Epidermal melanocyte (primary cell): ENCODE results near the gene NTF3.
A peak's percentile ranks its signal among the peaks of the same experiment; 100 is the strongest.

ENCODE experiments used
- DNase-seq: peaks from one replicate; pipeline ENCODE4 v3.0.0; 2011; ENCODE audit warnings: low spot score; ENCODE audit not compliant: insufficient read length

The NTF3 gene

DNA sequence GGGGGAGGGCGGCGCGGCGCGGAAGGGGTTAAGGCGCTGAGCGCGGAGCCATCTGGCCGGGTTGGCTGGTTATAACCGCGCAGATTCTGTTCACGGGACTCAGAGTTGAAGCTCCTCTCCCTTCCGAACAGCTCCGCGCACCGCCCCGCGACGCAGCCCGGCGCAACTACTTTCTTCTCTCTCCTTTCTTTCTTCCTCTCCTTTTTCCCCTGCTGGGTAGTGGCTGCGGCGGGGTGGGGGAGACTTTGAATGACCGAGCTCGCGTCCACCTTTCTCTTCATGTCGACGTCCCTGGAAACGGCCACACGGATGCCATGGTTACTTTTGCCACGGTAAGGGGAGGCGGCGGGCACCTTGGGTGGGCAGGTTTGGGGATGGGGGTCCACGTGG lies at the start of gene NTF3:
Gene NTF3 (plus strand): TSS at position 98 of the 390 bp plus-strand sequence. CDS start 217 bp downstream, at position 315.
- peak; percentile 80 for DNase-seq

DNA sequence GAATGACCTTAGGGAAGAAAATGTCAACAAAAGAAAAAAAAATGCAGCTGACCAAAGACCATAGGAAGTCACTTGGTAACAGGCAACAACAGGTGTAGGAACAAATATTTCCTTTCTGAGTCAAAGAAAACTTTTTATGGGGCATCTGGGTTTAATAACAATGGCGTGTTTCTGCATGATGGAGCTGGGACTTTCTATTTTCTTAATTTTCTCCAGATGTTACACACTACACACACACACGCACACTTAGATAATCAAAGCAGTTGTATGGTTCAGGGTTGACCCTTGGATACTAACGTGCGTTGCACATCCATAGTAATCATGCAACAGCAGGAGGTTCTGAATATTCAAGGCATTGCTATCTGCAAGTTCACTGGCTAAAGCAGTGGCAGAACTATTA lies 47.9 kb upstream of the NTF3 start:
- peak; percentile 32 for DNase-seq

GRCh38 chr12:5388581-5389535 lies 43.0 kb upstream of the NTF3 start:
- DNase-seq = no peak

DNA sequence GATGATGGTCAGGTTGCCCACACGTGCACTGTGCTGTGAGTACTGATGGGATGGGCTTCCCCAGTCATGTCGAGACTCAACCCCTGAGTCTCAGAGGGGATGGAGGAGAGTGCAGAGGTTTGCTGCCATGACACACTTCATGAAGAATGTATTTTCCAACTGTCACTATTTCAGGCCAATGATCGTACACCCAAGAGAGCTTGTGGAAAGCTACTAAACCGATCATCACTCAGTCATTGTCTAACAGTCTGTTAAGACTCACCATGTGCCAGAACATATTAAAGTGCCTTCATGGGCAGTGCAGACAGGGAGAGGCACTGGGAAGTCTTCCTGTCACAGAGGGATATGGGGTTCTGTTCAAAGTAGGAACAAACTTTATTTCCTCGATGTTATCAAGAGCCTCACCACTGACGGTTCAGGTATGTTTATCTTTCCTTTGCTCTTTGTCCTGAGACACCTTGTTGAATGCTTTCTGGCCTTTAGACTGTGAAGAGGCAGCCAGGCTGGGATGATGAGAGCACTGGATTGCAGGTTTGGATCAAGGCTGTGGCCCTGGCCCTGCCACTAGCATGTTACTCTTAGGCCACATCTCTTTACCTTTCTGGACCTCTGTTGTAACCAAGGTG lies 41.6 kb upstream of the NTF3 start:
- DNase-seq = no peak

- no peak for DNase-seq
Measured at GRCh38 chr12:5391653-5392052, 40.3 kb upstream of the NTF3 start.

GRCh38 chr12:5392961-5393360 lies 38.9 kb upstream of the NTF3 start:
- DNase-seq = no peak

DNA sequence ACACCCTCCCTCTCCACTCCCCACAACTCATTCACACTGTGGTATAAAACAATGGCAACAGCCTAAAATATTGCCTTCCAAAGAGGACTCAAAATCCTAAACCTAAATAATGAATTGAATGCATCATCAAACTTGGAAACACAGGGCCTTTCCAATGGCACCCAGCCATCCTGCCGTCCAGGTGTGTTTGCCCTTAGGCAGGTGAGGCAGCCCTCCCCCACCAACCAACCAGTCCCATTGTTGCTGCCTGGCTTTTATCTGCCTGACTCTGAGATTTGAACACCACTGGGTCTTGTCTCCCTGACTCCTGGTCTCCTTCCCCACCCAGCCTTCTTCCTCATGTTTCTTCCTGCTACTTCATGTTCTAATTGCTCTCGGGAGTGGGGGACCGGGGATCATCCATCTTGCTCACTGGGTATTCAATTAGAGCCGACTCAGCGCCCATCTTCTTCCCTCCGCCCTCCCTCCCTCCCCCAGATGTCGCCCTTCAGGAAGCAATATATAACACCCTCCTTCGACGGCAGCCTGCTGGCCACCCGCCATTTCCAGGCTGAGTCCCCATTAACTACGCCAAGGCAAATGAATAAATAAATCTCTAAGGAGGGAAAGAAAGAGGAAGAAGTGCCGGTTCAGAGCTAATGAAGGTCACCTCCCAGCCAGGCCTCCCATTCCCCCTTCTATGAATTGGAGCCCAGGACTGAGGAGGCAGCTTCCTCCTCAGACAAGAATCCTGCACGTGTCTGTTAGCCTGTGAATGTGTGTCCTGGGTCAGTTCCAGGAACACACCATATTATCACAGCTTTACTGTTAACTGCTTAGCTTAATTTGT lies 36.3 kb upstream of the NTF3 start:
- DNase-seq = no peak

- DNase-seq = no peak
Measured at GRCh38 chr12:5396541-5396940, 35.4 kb upstream of the NTF3 start.

GRCh38 chr12:5399266-5399665 lies 32.6 kb upstream of the NTF3 start:
- DNase-seq = no peak

DNA sequence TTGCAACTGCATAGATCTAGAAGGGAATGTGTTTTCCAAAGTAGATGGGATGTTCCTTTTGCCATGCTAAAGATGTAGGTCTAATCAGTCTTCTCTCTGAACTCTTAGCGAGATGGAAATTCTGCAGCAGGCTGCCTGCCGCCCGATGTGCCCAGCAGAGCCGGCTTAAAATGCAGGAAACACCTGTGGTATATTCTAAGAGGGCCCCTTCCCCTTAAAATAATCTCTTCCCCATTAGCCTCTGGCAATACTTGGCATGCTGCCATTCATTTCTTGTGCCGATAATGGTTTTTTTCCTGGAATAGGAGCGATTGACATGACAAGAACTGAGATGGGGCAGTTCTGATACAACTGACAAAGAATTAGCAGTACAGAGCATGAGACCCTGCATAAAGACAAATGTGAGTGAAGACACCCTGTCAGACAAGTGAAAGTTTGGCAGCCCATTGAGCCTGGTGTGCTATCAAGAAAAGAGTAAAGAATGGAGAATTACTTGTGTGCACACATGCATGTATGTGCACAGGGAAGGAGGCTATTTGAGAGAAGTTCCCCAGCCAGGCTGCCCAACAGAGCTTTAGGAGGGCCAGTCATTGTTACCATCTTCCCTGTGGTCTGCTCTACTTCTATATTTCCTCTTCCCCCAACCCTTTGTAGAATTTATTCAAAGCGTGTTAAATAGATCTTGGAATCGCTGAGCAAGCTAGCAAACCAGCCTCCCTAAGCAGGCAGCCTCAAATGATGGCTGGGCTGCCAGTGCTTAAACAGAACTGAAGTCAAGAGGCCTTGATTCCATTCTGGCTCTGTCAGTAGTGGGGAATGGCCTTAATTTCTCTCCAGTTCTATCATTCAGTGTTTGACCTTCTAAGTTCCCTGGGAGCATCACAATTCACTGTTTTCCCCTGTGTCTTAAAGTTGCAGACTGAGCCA lies 29.6 kb upstream of the NTF3 start:
- no peak for DNase-seq

DNA sequence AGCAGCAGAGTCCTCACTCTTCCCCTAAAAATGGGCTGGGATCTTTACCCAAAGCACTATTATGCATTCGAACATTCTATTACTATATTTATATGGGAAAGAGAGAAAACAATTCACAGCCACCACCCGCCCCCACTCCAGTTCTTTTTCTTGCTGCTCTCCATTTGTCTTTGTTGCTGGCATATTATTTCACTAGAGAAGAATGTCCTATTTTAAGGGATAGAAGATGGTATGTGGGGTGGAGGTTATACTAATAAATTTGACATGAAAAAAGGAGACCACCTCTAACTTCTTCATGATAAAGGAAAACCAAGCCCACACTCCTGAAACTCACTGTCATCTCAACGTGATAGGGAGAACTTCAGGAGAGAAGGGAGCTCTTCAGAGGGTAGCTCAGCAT lies 28.5 kb upstream of the NTF3 start:
- no peak for DNase-seq

DNA sequence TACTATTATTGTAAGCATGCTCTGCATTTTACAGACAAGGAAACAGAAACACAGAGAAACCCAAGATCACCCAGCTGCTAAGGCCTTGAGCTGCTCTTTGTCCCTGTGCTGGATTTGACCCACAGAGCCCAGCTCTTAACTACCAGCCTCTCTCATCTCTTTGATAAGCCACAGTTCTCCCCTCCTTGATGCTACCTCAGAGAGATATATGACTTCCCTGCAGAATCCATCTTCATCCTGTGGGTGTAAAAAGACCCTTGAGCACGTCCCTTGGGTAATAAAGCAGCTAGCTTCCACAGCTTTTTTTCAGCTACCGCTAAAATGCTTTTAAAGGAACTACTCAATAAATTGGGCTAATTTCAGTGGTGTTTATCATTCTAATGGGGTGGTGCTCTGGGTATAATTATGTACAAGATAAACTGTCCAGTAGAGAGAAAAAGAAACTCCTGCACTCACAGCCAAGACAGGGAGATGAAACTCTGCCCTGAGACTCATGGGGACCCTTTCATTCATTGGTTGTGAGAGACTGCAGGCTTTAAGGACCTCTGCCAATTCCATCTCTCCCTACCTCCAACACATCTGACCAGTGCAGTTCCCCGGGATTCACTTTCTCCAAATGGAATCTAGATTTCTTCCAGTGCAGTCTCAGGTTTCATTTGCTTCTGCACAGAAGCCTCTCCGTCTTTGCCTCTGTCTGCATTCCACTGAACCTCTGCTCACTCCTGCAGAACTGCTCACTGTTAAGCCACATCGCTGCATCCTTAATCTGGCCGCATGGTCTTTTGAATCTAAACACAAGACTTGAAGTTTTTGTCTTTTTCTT lies 24.7 kb upstream of the NTF3 start:
- DNase-seq = no peak

DNA sequence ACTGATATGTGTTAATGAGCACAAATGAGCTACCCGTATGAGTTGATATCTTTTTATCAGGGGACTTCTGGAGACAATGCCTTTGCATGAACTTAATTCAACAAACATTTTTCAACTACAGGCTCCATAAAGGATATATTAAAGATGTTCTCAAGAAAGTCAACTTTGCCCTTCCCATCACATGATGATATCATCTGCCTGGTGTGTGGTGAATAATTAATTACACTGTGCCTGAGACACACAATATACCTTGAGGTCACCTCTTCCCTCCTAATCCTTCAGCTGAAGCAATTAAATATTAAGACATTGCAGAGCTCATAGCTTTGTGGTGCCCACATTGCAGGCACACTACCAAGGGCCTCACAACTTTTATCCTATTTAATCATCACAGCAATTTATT lies 22.3 kb upstream of the NTF3 start:
- no peak for DNase-seq

- no peak for DNase-seq
Measured at GRCh38 chr12:5416571-5416970, 15.3 kb upstream of the NTF3 start.

GRCh38 chr12:5417500-5417899 lies 14.4 kb upstream of the NTF3 start:
- DNase-seq = no peak

GRCh38 chr12:5428332-5429221 lies 3.3 kb upstream of the NTF3 start:
- peak; percentile 88 for DNase-seq

- no peak for DNase-seq
Measured at GRCh38 chr12:5429741-5430557, 2.0 kb upstream of the NTF3 start.
